ENCODE results near the gene DNAAF9. TPM values are rescaled to one million over a fixed set of nuclear protein-coding genes. Genes with fewer than 3 reads are reported as not detected.

The DNAAF9 gene
- 1 to 10 TPM; 4.9 to 6.2 (median 5.6) TPM for total RNA-seq
- 4.5 TPM for total RNA-seq (2013)
- total RNA-seq: 3.1 to 25.4 (median 16.0) reads per million in 29 experiments

GRCh38 chr20:3407040-3407770 is at the start of gene DNAAF9:
Gene DNAAF9, minus strand, starts transcription at chr20:3407669. Its CDS starts 112 bp downstream, at chr20:3407557.
- no peaks in the 10 kb centered on the region for H3K27me3 ChIP-seq (replicated peaks in 1 of 2; ENCODE audit: control insufficient read depth in 2 of 2, extremely low read depth in 1 of 2, insufficient read depth in 2 of 2, low read length in 1 of 2)
- peak within 1 kb of the TSS; percentile 94 to 98 (median 96) for H3K4me3 Mint-ChIP-seq
- no peaks in the 10 kb centered on the region for H3K9me3 ChIP-seq
- peak within 1 kb of the TSS; percentile 67 for H3K27ac ChIP-seq (ENCODE audit: low read length)
- no peaks in the 10 kb centered on the region for H3K36me3 ChIP-seq (ENCODE audit: control insufficient read depth in 2 of 2, extremely low read depth in 1 of 2, insufficient read depth in 1 of 2, low read length in 1 of 2)
- H3K36me3 Mint-ChIP-seq: no peaks in the 10 kb centered on the region
- no peaks in the 10 kb centered on the region for H3K27me3 Mint-ChIP-seq
- H3K27ac Mint-ChIP-seq: peak within 1 kb of the TSS; percentile 94 to 96
- 2% methylated on average over 64 of the region's 71 CpGs for whole genome bisulfite sequencing (ENCODE audit: insufficient coverage)
- CTCF ChIA-PET: no interaction called here
- peaks cover 26 to 40% (median 35%) of the 10 kb centered on the region in 3 donors for H3K4me1 Mint-ChIP-seq
- POLR2A ChIA-PET: no interaction called here
- no peaks in the 10 kb centered on the region for H3K9me3 Mint-ChIP-seq
- H3K4me3 ChIP-seq (ENCODE audit: control insufficient read depth in 1 of 2, extremely low read depth in 1 of 2, low read length in 1 of 2): peak within 1 kb of the TSS; percentile 93 to 98
- peaks cover 8 to 17% of the 10 kb centered on the region in 2 experiments for H3K4me1 ChIP-seq (ENCODE audit: control insufficient read depth in 1 of 2, extremely low read depth in 1 of 2, insufficient read depth in 2 of 2, low read length in 2 of 2)
- ATAC-seq (replicated peaks in 1 of 4) (peak; percentile 57 to 67 (median 62)), DNase-seq (peak in 31 of 35 experiments; percentile 1 to 75 (median 46))

- no peak for DNase-seq
- H3K4me1 ChIP-seq (ENCODE audit: control insufficient read depth in 1 of 2, extremely low read depth in 1 of 2, insufficient read depth in 2 of 2, low read length in 2 of 2): no peaks in the 10 kb centered on the region
- H3K36me3 Mint-ChIP-seq: no peaks in the 10 kb centered on the region
- no peak overlapping the region for H3K27ac Mint-ChIP-seq
- ChIA-PET POLR2A (no interaction called here), CTCF (no interaction called here)
- H3K4me1 Mint-ChIP-seq: no peaks in the 10 kb centered on the region
- no peak overlapping the region for H3K4me3 ChIP-seq (ENCODE audit: control insufficient read depth in 1 of 2, extremely low read depth in 1 of 2, low read length in 1 of 2)
- no peak overlapping the region for H3K27ac ChIP-seq (ENCODE audit: low read length)
- 39% methylated on average over 2 of the region's 4 CpGs for WGBS (ENCODE audit: insufficient coverage)
- H3K27me3 ChIP-seq (replicated peaks in 1 of 2; ENCODE audit: control insufficient read depth in 2 of 2, extremely low read depth in 1 of 2, insufficient read depth in 2 of 2, low read length in 1 of 2): peaks cover 0 to 9% of the 10 kb centered on the region in 2 experiments
- no peak for ATAC-seq (replicated peaks in 1 of 4)
- H3K4me3 Mint-ChIP-seq: no peak overlapping the region
- H3K9me3 ChIP-seq: no peaks in the 10 kb centered on the region
- peaks cover 12 to 15% of the 10 kb centered on the region in 2 donors for H3K27me3 Mint-ChIP-seq
- no peaks in the 10 kb centered on the region for H3K9me3 Mint-ChIP-seq
- H3K36me3 ChIP-seq (ENCODE audit: control insufficient read depth in 2 of 2, extremely low read depth in 1 of 2, insufficient read depth in 1 of 2, low read length in 1 of 2): no peaks in the 10 kb centered on the region
Observed at GRCh38 chr20:3456648-3457047, 49.2 kb upstream of the DNAAF9 start.

- no CpG with 5 or more reads among the region's 5 CpGs for WGBS (ENCODE audit: insufficient coverage)
- Histone ChIP-seq H3K4me3 (ENCODE audit: control insufficient read depth in 1 of 2, extremely low read depth in 1 of 2, low read length in 1 of 2) (no peak overlapping the region), H3K9me3 (no peaks in the 10 kb centered on the region), H3K36me3 (ENCODE audit: control insufficient read depth in 2 of 2, extremely low read depth in 1 of 2, insufficient read depth in 1 of 2, low read length in 1 of 2) (no peaks in the 10 kb centered on the region), H3K4me1 (ENCODE audit: control insufficient read depth in 1 of 2, extremely low read depth in 1 of 2, insufficient read depth in 2 of 2, low read length in 2 of 2) (no peaks in the 10 kb centered on the region), H3K27me3 (replicated peaks in 1 of 2; ENCODE audit: control insufficient read depth in 2 of 2, extremely low read depth in 1 of 2, insufficient read depth in 2 of 2, low read length in 1 of 2) (peaks cover 0 to 10% of the 10 kb centered on the region in 2 experiments), H3K27ac (ENCODE audit: low read length) (no peak overlapping the region)
- no peak for DNase-seq
- Mint-ChIP-seq H3K27me3 (peaks cover 11 to 15% of the 10 kb centered on the region in 2 donors), H3K27ac (no peak overlapping the region), H3K9me3 (no peaks in the 10 kb centered on the region), H3K4me3 (no peak overlapping the region), H3K4me1 (no peaks in the 10 kb centered on the region), H3K36me3 (no peaks in the 10 kb centered on the region)
- no peak for ATAC-seq (replicated peaks in 1 of 4)
- CTCF ChIA-PET: no interaction called here
- POLR2A ChIA-PET: no interaction called here
Observed at GRCh38 chr20:3454831-3455230, 47.4 kb upstream of the DNAAF9 start.

GRCh38 chr20:3452690-3453089 is 45.2 kb upstream of the DNAAF9 start:
- H3K4me3 ChIP-seq (ENCODE audit: control insufficient read depth in 1 of 2, extremely low read depth in 1 of 2, low read length in 1 of 2): no peak overlapping the region
- peaks cover 0 to 12% of the 10 kb centered on the region in 2 experiments for H3K27me3 ChIP-seq (replicated peaks in 1 of 2; ENCODE audit: control insufficient read depth in 2 of 2, extremely low read depth in 1 of 2, insufficient read depth in 2 of 2, low read length in 1 of 2)
- no peaks in the 10 kb centered on the region for H3K4me1 ChIP-seq (ENCODE audit: control insufficient read depth in 1 of 2, extremely low read depth in 1 of 2, insufficient read depth in 2 of 2, low read length in 2 of 2)
- H3K4me3 Mint-ChIP-seq: no peak overlapping the region
- H3K9me3 ChIP-seq: no peaks in the 10 kb centered on the region
- peaks cover 9 to 13% of the 10 kb centered on the region in 2 donors for H3K27me3 Mint-ChIP-seq
- DNase-seq: no peak
- H3K36me3 Mint-ChIP-seq: no peaks in the 10 kb centered on the region
- H3K27ac Mint-ChIP-seq: no peak overlapping the region
- H3K27ac ChIP-seq (ENCODE audit: low read length): no peak overlapping the region
- no peaks in the 10 kb centered on the region for H3K36me3 ChIP-seq (ENCODE audit: control insufficient read depth in 2 of 2, extremely low read depth in 1 of 2, insufficient read depth in 1 of 2, low read length in 1 of 2)
- ChIA-PET CTCF (no interaction called here), POLR2A (no interaction called here)
- no peaks in the 10 kb centered on the region for H3K4me1 Mint-ChIP-seq
- no peak for ATAC-seq (replicated peaks in 1 of 4)
- 100% methylated on average over 1 of the region's 4 CpGs for WGBS (ENCODE audit: insufficient coverage)
- no peaks in the 10 kb centered on the region for H3K9me3 Mint-ChIP-seq

- ChIA-PET POLR2A (no interaction called here), CTCF (no interaction called here)
- Histone ChIP-seq H3K36me3 (ENCODE audit: control insufficient read depth in 2 of 2, extremely low read depth in 1 of 2, insufficient read depth in 1 of 2, low read length in 1 of 2) (no peaks in the 10 kb centered on the region), H3K27ac (ENCODE audit: low read length) (no peak overlapping the region), H3K27me3 (replicated peaks in 1 of 2; ENCODE audit: control insufficient read depth in 2 of 2, extremely low read depth in 1 of 2, insufficient read depth in 2 of 2, low read length in 1 of 2) (peaks cover 0 to 9% of the 10 kb centered on the region in 2 experiments), H3K4me1 (ENCODE audit: control insufficient read depth in 1 of 2, extremely low read depth in 1 of 2, insufficient read depth in 2 of 2, low read length in 2 of 2) (no peaks in the 10 kb centered on the region), H3K9me3 (no peaks in the 10 kb centered on the region), H3K4me3 (ENCODE audit: control insufficient read depth in 1 of 2, extremely low read depth in 1 of 2, low read length in 1 of 2) (no peak overlapping the region)
- Mint-ChIP-seq H3K9me3 (no peaks in the 10 kb centered on the region), H3K27ac (no peak overlapping the region), H3K36me3 (no peaks in the 10 kb centered on the region), H3K4me3 (no peak overlapping the region), H3K27me3 (peaks cover 6 to 13% of the 10 kb centered on the region in 2 donors), H3K4me1 (no peaks in the 10 kb centered on the region)
- DNase-seq (no peak), ATAC-seq (replicated peaks in 1 of 4) (no peak)
- no CpG with 5 or more reads among the region's 2 CpGs for WGBS (ENCODE audit: insufficient coverage)
Observed at GRCh38 chr20:3452136-3452535, 44.7 kb upstream of the DNAAF9 start.

GRCh38 chr20:3449319-3449718 is 41.9 kb upstream of the DNAAF9 start:
- WGBS (ENCODE audit: insufficient coverage): no CpG with 5 or more reads among the region's 1 CpG
- DNase-seq (no peak), ATAC-seq (replicated peaks in 1 of 4) (no peak)
- Histone ChIP-seq H3K36me3 (ENCODE audit: control insufficient read depth in 2 of 2, extremely low read depth in 1 of 2, insufficient read depth in 1 of 2, low read length in 1 of 2) (no peaks in the 10 kb centered on the region), H3K27ac (ENCODE audit: low read length) (no peak overlapping the region), H3K9me3 (no peaks in the 10 kb centered on the region), H3K4me1 (ENCODE audit: control insufficient read depth in 1 of 2, extremely low read depth in 1 of 2, insufficient read depth in 2 of 2, low read length in 2 of 2) (no peaks in the 10 kb centered on the region), H3K4me3 (ENCODE audit: control insufficient read depth in 1 of 2, extremely low read depth in 1 of 2, low read length in 1 of 2) (no peak overlapping the region), H3K27me3 (replicated peaks in 1 of 2; ENCODE audit: control insufficient read depth in 2 of 2, extremely low read depth in 1 of 2, insufficient read depth in 2 of 2, low read length in 1 of 2) (peaks cover 0 to 6% of the 10 kb centered on the region in 2 experiments)
- no peak overlapping the region for H3K27ac Mint-ChIP-seq
- H3K4me3 Mint-ChIP-seq: no peak overlapping the region
- H3K9me3 Mint-ChIP-seq: no peaks in the 10 kb centered on the region
- POLR2A ChIA-PET: no interaction called here
- peaks cover 6 to 7% of the 10 kb centered on the region in 2 donors for H3K27me3 Mint-ChIP-seq
- CTCF ChIA-PET: no interaction called here
- H3K4me1 Mint-ChIP-seq: no peaks in the 10 kb centered on the region
- no peaks in the 10 kb centered on the region for H3K36me3 Mint-ChIP-seq

Measured in T-cell (primary cell).